GM18502 (cell line): Measurements from ENCODE around the gene RBKS.
"Not testable (repeated sequence)": the region's sequence is repeated elsewhere in the genome, so short reads cannot be mapped to it uniquely, and the experiment has no call there.

Experiments
- ATAC-seq: cut with Tn5 transposase; IDR thresholded peaks from one replicate; pipeline ENCODE4 v1.9.1; 2021; ENCODE audit warnings: mild to moderate bottlenecking; ENCODE audit not compliant: unreplicated experiment, poor library complexity

The RBKS gene

GRCh38 chr2:27772804-27773203 lies 117.4 kb downstream of the RBKS start:
- ATAC-seq: no peak

- peak; percentile 94 for ATAC-seq
Observed at GRCh38 chr2:27771548-27772335, 118.4 kb downstream of the RBKS start, which contains the start of gene MRPL33. Gene MRPL33 (plus strand): TSS chr2:27771719. CDS start chr2:27771778, 59 bp downstream.

GRCh38 chr2:27771202-27771547 lies 119.0 kb downstream of the RBKS start:
- peak; percentile 12 for ATAC-seq

- no peak for ATAC-seq
Observed at GRCh38 chr2:27766287-27766661, 123.9 kb downstream of the RBKS start.

GRCh38 chr2:27765621-27766286 lies 124.4 kb downstream of the RBKS start:
- no peak for ATAC-seq

- ATAC-seq: not testable (repeated sequence)
Observed at GRCh38 chr2:27764526-27764925, 125.7 kb downstream of the RBKS start.

- no peak for ATAC-seq
Observed at GRCh38 chr2:27763907-27764267, 126.3 kb downstream of the RBKS start.

- no peak for ATAC-seq
Observed at GRCh38 chr2:27762951-27763906, 127.0 kb downstream of the RBKS start.

GRCh38 chr2:27756544-27757498 lies 133.4 kb downstream of the RBKS start:
- ATAC-seq: no peak

- no peak for ATAC-seq
Observed at GRCh38 chr2:27756091-27756490, 134.1 kb downstream of the RBKS start.

- ATAC-seq: no peak
Observed at GRCh38 chr2:27754831-27755230, 135.4 kb downstream of the RBKS start.

- ATAC-seq: no peak
Observed at GRCh38 chr2:27754138-27754588, 136.0 kb downstream of the RBKS start.

- no peak for ATAC-seq
Observed at GRCh38 chr2:27752551-27753237, 137.5 kb downstream of the RBKS start.

GRCh38 chr2:27751377-27751776 lies 138.8 kb downstream of the RBKS start:
- ATAC-seq: no peak

- not testable (repeated sequence) for ATAC-seq
Observed at GRCh38 chr2:27748803-27749554, 141.2 kb downstream of the RBKS start.

- ATAC-seq: no peak
Observed at GRCh38 chr2:27747827-27748352, 142.3 kb downstream of the RBKS start.

- ATAC-seq: no peak
Observed at GRCh38 chr2:27746325-27746724, 143.9 kb downstream of the RBKS start.

GRCh38 chr2:27745494-27745893 lies 144.7 kb downstream of the RBKS start:
- ATAC-seq: not testable (repeated sequence)
